ENCODE measurements around the gene KLHL14. TPM values are rescaled to one million over a fixed set of nuclear protein-coding genes. Genes with fewer than 3 reads are reported as not detected.

KLHL14 gene
- total and polyA plus RNA-seq, 2 of the 13 experiments (the other 11 are each of a cell fraction or from before 2014, with no cell fraction given) = 16.0 to 41.8 TPM

- TF ChIP-seq CEBPZ (IDR thresholded peaks at IDR 0.05; ENCODE audit: low read length) (no peak), HNRNPLL (IDR thresholded peaks at IDR 0.05; ENCODE audit: low read depth, low read length, poor library complexity, severe bottlenecking) (no peak), MLX (CRISPR knock-in tag; IDR thresholded peaks at IDR 0.05) (peak; percentile 71), ATM (IDR thresholded peaks at IDR 0.05; ENCODE audit: borderline replicate concordance) (no peak), ZNF329 (CRISPR knock-in tag; IDR thresholded peaks at IDR 0.05; ENCODE audit: low read depth) (no peak), HNRNPL (IDR thresholded peaks at IDR 0.05; ENCODE audit: low read depth, low read length) (no peak), ZNF770 (CRISPR knock-in tag; IDR thresholded peaks at IDR 0.05) (no peak), ZNF224 (CRISPR knock-in tag; IDR thresholded peaks at IDR 0.05) (no peak), ZBTB33 (CRISPR knock-in tag; IDR thresholded peaks at IDR 0.05) (0 out of 2 replicates have a peak, but pooled peaks have one; percentile 45), ZNF451 (CRISPR knock-in tag; IDR thresholded peaks at IDR 0.05) (no peak), RAD21 (CRISPR knock-in tag; IDR thresholded peaks at IDR 0.05) (0 out of 2 replicates have a peak, but pooled peaks have one; percentile 35), ZNF800 (CRISPR knock-in tag; IDR thresholded peaks at IDR 0.05) (0 out of 2 replicates have a peak, but pooled peaks have one; percentile 46), HDAC2 (CRISPR knock-in tag; IDR thresholded peaks at IDR 0.05) (peak; percentile 93), MIER2 (CRISPR knock-in tag; IDR thresholded peaks at IDR 0.05) (peak; percentile 53; the same call in 1 of the 2 replicates), ZNF83 (CRISPR knock-in tag; IDR thresholded peaks at IDR 0.05; ENCODE audit: borderline replicate concordance) (no peak), ZNF790 (CRISPR knock-in tag; IDR thresholded peaks at IDR 0.05; ENCODE audit: borderline replicate concordance) (no peak), CENPT (CRISPR knock-in tag; IDR thresholded peaks at IDR 0.05; ENCODE audit: low read depth) (no peak), HINFP (CRISPR knock-in tag; IDR thresholded peaks at IDR 0.05; ENCODE audit: low read depth) (0 out of 2 replicates have a peak, but pooled peaks have one; percentile 66), ESRRA (CRISPR knock-in tag; IDR thresholded peaks at IDR 0.05; ENCODE audit: low read depth) (peak; percentile 67)
Observed at GRCh38 chr18:32803568-32803967, 30.7 kb upstream of the KLHL14 start (continued).

Data from HepG2 (cell line).